Panc1 (cell line): ENCODE data around the gene CDC42BPA.
"Not testable (repeated sequence)": the region's sequence is repeated elsewhere in the genome, so short reads cannot be mapped to it uniquely, and the experiment has no call there.

Source experiments
- POLR2AphosphoS5 ChIP-seq: IDR thresholded peaks from 2 replicates; pipeline ENCODE4 v1.6.1; 2012; ENCODE audit warnings: mild to moderate bottlenecking, low read depth, low read length, moderate library complexity
- SIN3A ChIP-seq: IDR thresholded peaks from 2 replicates; pipeline ENCODE4 v1.6.1; 2012; ENCODE audit warnings: low read depth, mild to moderate bottlenecking, low read length, moderate library complexity, borderline replicate concordance; ENCODE audit not compliant: insufficient read depth
- TF ChIP-seq, protein P1 (sequence below): fragments of 450-650 bp; IDR thresholded peaks from 2 replicates; pipeline ENCODE4 v1.5.1; 2017; ENCODE audit warnings: mild to moderate bottlenecking
- TF ChIP-seq, protein P2 (sequence below), 2 experiments: IDR thresholded peaks; 2 replicates each; pipeline ENCODE4 v1.6.1; 2011 to 2012; ENCODE audit warnings: low read depth in 2 of 2, control low read depth in 1 of 2, low read length in 1 of 2, mild to moderate bottlenecking in 1 of 2, moderate library complexity in 1 of 2; ENCODE audit not compliant: insufficient read depth in 1 of 2

DNA sequence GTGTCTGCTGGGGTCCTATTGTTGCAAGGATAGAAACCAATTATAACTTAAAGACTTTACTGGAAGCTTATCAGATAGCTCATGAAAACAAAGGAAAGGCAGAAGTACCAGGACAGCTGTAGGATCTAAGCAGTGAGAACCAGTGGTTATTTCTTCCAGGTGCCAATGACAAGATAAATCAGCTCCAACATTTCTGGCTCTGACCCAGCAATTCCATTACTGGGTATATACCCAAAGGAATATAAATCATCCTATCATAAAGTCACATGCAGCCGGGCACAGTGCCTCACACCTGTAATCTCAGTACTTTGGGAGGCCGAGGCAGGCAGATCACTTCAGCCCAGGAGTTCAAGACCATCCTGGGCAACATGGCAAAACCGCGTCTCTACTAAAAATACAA, 17.8 kb upstream of the CDC42BPA start:
- TF ChIP-seq SIN3A, POLR2AphosphoS5: not testable (repeated sequence)
- TF ChIP-seq, protein P1, sequence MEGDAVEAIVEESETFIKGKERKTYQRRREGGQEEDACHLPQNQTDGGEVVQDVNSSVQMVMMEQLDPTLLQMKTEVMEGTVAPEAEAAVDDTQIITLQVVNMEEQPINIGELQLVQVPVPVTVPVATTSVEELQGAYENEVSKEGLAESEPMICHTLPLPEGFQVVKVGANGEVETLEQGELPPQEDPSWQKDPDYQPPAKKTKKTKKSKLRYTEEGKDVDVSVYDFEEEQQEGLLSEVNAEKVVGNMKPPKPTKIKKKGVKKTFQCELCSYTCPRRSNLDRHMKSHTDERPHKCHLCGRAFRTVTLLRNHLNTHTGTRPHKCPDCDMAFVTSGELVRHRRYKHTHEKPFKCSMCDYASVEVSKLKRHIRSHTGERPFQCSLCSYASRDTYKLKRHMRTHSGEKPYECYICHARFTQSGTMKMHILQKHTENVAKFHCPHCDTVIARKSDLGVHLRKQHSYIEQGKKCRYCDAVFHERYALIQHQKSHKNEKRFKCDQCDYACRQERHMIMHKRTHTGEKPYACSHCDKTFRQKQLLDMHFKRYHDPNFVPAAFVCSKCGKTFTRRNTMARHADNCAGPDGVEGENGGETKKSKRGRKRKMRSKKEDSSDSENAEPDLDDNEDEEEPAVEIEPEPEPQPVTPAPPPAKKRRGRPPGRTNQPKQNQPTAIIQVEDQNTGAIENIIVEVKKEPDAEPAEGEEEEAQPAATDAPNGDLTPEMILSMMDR, result not testable (repeated sequence)
- TF ChIP-seq, protein P2, sequence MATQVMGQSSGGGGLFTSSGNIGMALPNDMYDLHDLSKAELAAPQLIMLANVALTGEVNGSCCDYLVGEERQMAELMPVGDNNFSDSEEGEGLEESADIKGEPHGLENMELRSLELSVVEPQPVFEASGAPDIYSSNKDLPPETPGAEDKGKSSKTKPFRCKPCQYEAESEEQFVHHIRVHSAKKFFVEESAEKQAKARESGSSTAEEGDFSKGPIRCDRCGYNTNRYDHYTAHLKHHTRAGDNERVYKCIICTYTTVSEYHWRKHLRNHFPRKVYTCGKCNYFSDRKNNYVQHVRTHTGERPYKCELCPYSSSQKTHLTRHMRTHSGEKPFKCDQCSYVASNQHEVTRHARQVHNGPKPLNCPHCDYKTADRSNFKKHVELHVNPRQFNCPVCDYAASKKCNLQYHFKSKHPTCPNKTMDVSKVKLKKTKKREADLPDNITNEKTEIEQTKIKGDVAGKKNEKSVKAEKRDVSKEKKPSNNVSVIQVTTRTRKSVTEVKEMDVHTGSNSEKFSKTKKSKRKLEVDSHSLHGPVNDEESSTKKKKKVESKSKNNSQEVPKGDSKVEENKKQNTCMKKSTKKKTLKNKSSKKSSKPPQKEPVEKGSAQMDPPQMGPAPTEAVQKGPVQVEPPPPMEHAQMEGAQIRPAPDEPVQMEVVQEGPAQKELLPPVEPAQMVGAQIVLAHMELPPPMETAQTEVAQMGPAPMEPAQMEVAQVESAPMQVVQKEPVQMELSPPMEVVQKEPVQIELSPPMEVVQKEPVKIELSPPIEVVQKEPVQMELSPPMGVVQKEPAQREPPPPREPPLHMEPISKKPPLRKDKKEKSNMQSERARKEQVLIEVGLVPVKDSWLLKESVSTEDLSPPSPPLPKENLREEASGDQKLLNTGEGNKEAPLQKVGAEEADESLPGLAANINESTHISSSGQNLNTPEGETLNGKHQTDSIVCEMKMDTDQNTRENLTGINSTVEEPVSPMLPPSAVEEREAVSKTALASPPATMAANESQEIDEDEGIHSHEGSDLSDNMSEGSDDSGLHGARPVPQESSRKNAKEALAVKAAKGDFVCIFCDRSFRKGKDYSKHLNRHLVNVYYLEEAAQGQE (IDR thresholded peaks at IDR 0.05; ENCODE audit: insufficient read depth in 1 of 2, low read depth in 2 of 2, low read length in 1 of 2), result not testable (repeated sequence)
